ENCODE measurements around the gene XXYLT1.
"Not testable (repeated sequence)": the region's sequence is repeated elsewhere in the genome, so short reads cannot be mapped to it uniquely, and the experiment has no call there.

Gene XXYLT1

DNA sequence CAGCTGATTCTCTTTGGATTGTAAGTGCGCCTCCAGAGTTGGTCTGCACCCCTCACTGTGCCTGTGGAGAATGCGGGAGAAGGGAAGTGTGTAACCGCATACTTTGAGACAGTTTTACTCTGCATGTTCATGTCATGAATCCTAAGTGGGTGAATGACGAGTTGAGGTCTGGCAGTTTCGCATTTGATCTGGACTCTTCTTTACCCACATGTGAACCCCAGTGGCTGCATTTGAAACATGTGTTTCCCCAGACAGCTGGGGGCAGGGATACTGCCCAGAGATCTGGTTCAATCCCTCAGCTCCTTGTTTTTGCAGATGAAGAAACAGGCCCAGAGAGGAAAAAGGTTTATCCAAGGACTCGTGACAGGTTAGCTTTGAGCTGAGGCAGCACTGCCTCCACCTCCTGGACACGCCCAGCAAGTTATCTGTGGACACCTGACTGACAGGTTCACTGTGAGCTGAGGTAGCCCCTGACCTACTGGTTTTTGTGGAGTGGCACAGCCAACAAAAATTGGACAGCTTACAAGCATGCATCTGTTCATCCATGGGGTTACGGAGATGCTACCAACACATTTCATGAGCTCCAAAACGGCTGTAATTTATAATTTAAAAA lies 207.3 kb downstream of the XXYLT1 start:
- no peak for DNase-seq (ENCODE audit: low read depth)

DNA sequence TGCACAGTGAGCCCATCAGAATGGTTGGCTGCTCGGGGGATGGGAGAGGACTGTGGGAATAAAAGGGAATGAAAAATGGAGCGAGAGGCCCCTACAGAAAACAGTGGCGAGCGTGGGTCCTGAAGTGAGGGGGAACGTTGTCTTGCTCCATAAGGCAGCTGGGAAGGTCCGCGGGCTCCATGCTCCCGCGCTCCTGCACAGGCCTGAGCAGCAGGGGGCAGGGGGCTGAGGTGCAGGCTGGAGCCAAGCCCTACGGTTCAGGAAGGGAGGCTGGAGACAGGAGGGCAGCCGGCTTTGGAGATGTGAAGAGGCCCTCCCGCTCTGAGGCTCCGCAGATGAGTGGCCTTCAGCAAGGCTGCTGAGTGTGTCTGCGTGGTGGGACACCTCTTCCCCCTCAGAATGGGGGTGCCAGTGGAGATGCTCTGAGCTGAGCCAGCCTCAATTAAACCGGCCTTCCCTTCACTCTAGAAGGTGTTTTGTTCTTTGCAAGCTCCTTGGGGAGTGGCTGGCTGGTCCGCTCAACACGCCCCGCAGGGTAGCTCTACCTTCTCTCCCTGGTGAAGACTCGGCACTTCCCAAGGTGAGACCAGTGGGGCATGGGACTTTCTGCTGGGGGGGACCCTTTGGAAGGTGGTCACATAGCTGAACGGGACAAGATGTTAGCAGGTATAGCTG lies 208.0 kb downstream of the XXYLT1 start:
- no peak for DNase-seq (ENCODE audit: low read depth)

DNA sequence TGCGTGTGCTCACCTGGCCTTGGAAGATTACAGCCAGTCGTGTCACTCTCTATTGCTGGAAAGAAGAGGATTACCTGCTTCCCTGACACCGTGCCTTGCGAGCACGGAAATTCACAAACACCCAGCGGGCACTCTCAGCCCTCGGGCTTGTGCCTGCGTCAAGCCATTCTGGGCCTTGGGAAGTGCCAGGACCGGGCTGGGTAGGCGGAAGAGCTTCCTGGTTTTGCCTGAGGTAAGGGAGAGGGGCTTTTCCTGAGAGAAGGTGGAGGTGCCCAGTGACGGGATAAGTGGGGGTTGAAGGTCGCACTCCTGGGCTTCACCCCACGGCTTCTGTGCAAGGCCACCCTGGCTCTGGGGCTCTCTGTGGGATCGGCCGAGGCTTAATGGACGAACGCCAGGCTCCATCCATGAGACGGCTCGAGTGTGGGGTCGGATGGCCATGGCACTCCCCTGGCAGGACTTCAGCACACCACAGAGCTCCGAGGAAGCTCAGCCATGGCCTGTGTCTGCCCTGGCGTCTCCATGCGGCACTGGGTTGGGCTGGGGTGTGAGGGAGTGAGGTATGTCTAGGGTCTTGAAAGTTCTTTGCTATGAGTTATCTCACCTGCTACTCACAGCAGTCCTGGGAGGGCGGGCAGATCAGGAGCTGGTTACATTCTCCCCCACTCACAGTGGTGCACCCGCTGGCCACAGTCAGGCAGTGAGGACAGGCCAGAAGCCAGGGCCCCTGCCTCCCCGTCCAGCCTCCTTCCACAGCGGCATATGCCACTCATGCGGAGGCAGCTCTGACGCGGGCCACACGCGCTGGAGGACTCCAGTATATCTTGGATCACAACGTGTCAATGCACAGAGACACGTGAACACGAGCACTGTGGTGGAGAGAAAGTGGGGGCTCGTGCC lies 209.0 kb downstream of the XXYLT1 start:
- no peak for DNase-seq (ENCODE audit: low read depth)

DNA sequence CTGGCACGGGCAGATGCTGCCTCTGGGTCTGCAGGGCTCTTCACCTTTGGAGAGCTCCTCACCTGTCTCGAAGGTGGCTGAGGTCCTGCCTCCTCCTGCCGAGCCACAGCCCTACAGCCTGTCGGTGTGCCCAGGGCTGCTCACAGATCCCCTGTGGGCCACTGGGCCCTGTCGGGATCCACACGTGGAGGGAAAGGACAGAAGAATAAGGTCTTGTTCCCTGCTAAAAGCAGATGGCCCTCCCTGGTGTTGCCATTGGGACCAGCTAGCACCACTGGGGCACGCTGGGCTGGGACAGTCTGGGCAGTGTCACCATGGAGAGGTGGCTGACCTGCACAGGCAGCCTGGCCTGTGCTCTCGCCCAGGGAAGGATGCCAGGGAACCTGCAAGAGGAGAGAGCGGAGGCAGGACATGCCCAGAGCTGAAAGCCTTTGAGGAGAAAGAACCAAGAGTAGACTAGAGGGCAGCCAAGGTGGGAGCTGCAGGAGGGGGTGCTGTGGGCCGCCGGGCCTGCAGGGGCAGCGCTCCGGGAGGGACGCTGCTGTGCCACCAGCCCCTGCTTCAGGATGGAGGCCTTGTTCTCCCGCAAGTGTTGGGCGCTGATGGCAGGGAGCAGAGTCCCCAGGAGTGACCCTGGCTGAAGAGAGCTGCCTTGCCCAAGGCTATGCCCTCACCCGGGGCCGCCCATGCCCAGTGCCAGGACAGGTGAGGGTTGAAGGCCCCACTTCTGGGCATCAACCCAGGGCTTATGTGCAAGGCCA lies 210.2 kb downstream of the XXYLT1 start:
- DNase-seq (ENCODE audit: low read depth) = no peak

DNA sequence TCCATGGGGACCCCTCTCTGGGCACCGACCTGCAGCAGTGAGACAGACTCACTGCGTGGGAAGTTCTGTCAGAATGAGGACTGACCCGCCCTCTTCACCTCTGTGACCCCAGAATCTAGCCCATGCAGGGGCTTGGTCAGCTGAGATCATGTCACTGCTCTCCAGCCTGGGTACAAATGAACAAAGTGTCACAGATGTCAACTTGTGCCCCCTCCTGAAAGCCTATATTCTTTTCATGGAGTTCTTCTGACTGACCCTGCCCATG lies 210.8 kb downstream of the XXYLT1 start:
- DNase-seq (ENCODE audit: low read depth) = no peak

DNA sequence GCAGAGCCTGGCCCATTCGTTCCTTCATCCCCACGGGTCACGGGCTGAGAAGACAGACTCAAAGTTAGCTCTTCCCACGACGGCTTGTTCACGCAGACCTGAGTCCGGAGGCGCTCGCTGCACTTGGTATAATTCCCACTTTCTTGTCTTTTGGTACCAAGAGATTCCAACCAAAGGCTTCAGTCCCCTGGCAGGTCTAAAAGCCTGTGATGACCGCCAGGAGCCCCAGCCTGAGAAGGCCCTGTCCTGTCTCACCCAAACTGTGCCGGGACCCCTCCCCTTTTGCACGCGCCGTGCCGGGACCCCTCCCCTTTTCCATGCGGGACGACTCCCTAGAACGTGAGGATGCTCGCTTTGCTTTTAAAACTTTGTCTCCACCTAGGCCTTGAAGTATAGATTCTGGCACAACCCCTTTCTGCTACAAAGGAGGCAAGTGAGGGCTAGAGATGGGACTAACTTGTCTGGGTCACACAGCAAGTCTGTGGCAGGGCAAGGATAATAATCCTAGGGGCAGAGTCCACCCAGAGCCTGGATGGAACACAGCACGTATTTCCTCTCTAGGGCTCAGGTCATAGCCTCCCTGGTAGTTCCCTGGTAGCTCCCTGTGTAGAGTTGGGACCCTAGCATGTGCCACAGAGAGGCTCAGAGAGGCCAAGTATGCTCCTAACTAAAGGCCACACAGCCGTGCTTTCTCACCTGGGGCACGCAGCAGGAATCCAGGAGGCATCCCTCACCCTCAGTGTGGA lies 211.3 kb downstream of the XXYLT1 start:
- no peak for DNase-seq (ENCODE audit: low read depth)

DNA sequence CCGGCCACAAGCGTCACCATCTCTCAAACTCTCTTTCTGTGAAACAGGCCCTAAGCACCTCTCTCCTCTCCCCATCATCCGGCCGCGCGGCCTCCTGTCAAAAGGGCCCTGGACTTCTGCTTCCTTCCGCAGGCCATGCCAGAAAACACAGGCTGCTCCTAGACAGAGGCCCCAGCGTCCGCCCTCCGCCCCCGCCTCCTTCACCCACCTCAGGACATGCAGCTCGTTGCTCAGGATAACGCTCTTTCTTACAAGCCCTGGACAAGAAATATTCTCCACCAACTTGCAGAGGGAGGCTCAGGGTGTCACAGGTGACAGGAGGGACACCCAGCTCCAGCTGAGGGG lies 212.0 kb downstream of the XXYLT1 start:
- DNase-seq (ENCODE audit: low read depth) = no peak

DNA sequence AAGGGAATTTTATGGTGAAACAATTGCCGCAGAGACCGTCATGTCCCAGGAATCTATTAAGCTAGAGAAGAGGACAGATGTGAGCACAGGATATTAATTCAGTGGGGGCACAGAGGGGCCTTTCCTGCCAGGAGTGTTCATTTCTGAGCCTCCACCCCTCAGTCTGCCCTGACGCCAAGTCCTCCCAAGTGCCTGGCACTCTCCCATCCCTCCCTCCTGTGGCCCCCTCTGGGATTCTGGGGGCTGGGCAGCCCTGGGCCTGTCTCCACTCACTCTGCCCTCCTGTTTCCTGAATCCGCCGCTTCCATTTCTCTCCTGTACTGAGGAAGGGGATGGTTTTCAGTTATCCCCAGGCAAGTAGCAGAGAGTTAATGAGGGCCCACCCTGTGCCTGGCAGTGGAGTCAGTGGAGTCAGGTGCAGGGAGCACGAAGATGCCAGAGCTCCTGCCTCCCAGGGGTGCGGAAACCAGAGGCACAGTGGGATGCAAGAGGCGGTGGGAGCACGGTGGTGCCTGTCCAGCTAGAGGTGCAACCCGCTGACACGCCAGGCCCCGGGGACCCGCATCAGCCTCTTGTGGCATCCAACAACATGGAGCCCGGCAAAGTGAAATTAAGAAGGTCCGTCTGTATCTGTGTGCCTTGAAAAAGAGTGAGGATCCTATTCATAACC lies 212.5 kb downstream of the XXYLT1 start:
- DNase-seq (ENCODE audit: low read depth) = no peak

DNA sequence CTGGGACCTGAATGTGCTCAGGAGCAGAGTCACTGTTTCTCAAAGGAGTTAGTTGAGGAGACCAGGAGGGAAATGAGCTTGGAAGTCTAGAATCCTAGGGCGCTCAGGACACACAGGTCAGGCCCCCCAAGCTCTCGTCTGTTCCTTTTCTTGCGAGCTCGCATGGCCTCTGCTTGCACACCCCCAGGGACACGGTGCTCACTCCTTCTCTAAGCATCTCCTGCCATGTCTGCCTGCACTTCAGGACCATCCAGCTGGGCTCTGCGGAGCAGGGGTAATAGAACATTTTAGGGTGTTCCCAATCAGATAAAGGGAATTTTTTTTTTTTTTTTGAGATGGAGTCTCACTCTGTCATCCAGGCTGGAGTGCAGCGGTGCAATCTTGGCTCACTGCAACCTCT lies 213.2 kb downstream of the XXYLT1 start:
- no peak for DNase-seq (ENCODE audit: low read depth)

DNA sequence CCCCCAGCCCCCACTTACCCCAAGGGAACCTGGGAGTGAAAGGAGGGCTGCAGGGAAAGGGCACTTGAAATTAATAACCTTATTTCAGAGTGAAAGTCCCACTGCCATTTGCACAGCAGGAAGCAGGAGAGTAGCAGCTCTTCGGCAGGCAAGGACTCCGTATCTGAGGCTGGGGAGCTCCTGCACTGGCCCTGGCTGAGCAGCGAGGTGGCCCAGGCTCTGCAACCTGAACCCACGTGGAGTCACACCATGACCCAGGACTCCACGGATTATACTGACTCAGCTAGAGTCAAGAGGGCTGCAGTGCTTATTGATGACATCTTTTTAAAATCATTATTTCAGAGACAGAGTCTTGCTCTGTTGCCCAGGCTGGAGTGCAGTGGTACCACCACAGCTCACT lies 214.5 kb downstream of the XXYLT1 start:
- DNase-seq (ENCODE audit: low read depth) = no peak

DNA sequence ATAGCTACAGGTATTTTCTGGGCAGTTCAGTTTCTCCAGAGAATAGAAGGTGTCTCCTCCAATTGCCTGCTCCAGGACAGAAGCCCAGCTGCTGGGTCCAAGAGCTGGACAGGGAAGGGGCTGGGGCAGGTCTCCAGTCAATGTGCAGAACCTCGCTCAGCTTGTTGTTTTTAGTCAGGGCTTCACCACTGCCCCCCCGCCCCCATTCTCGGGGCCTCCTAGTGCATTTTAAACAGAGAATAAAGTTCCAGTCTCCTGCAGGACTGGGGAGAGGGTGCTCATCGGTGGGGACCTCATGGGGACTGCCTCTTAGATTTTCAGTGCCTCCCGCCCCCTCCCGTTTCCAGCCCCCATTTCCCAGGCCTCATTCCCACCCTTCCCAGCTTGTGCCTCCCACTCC lies 216.6 kb downstream of the XXYLT1 start:
- DNase-seq (ENCODE audit: low read depth) = no peak

DNA sequence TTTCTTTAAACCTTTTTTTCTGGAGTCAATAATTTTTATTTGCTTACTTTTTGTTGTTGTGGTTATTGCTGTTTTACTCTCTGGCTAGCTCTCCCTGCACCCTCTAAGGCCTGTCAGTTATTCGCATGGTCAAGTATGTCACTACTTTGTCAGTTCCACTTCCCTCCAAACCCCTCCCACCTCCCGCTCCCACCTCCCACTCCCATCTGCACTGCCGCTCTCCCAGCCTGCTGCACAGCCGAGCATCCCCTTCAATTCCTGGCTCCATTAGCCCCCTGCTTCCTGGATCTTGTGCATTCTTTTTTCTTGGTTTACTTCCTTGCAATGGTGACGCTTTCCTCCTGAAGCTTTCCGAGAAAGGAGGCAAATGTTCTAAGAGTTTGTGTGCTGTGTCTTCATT lies 218.0 kb downstream of the XXYLT1 start:
- DNase-seq (ENCODE audit: low read depth) = no peak

DNA sequence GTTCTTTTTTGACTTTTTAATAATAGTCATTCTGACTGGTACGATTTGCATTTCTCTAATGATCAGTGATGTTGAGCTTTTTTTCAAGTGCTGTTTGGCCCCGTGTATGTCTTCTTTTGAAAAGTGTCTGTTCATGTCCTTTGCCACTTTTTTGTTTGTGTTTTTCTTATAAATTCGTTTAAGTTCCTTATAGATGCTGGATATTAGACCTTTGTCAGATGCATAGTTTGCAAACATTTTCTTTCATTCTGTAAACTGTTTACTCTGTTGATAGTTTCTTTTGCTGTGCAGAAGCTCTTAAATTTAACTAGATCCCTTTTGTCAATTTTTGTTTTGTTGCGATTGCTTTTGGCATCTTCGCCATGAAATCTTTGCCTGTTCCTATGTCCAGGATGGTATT lies 220.7 kb downstream of the XXYLT1 start:
- DNase-seq (ENCODE audit: low read depth) = not testable (repeated sequence)

DNA sequence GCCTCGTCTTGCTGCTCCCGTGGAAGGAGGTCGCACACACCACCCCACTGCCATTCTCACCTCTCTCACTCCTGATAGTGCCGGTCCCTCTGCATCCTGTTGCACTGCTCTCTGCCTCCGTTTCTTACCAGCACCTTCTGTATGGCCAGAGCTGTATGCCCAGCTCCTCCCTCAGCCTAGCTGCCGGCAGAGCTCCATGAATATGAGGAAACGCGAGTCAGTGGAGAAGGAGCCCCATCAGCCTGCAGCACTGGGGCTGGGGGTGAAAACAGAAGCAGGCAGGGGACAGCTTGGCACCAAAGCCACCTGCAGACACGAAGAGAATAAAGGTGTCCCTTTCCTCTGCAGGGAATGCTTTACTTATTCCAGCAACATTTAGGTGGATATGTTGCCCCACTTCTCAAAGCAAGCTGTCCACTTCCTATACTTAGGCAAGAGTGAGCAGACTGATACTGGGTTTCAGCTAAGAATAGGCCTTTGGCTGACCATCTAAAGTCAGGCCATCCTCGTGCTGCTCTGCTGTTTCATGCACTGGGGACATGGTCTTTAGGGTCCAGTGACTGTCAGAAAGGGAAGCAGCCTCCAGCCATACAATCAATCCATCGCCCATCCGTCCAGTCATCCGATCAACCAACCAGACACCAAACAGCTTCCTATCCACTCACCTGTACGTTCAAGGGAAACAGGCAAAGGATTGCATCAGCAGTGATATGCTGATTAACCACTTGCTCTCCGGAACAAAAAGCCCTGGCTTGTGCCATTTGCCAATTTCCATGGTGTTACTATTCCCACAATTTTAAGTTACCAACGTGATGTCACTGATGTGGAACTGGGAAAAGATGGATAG lies 222.7 kb downstream of the XXYLT1 start:
- DNase-seq (ENCODE audit: low read depth) = no peak

DNA sequence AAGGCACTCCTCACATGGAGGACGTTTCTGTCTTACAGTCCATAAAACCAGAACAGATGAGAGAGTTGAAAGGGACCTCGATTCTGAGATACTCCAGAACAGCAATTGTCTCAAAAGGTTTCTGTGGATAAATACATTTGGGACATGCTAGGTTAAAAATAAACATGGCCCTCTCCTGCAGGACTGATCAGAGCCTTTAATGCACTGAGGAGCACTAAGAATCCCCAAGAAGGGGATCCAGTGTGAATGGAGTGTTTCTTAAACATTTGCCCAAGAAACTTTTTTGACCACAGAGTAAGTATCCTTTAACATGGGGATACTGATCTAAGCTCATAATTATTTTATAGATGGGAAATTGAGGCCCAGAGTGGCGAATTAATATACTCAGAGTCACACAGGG lies 223.4 kb downstream of the XXYLT1 start:
- no peak for DNase-seq (ENCODE audit: low read depth)

DNA sequence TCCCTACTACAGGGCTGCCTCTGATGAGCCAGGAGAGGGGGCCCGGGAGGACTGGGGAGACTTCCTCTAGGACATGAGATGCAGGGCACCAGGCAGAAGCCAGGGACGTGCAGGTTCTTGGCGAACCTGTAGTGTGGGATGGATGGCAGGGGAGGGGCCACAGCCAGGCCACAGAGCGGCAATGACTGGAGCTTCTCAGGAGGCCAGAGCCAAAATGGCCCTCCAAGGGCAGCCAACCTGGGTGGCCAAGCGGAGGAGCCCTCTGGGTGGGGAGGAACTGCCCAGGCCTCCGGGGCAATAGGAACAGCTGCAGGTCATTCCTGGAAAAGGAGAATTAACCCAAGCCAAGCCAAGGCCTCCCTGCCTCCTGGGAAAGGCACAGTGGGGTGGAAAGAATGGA lies 224.5 kb downstream of the XXYLT1 start:
- DNase-seq (ENCODE audit: low read depth) = no peak

DNA sequence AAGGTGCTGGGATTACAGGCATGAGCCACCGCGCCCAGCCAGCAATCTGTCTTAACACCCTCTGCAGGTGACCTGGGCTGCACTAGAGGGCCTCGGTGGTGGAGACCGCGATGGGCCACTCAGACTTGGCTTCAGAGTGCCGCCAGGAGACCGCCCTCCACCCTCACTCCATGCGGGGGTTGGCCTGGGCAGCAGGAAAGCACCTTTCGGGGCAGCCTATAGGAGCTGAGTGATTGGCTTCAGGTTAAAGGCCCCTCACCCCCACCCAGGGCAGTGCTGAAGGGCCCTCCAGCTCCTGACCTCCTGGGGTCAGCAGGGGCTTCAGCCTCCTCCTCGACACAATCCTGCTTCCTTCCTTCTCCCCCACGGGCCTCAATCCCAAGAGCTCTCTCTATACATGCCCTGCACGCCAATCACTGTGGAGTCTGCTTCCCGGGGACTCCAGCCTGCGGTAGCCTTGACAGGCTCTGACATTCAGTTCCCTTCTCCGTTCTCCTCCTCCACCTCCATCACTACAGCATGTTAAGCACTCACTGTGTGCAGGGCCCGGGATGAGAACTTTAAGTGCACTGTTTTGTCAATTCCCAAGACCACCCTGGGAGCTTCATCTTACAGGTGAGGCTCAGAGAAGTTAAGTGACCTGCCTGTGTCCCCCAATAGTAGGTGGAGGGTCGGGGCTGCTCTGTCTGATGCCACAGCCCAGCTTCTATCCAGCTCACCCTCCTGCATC lies 225.3 kb downstream of the XXYLT1 start:
- no peak for DNase-seq (ENCODE audit: low read depth)

DNA sequence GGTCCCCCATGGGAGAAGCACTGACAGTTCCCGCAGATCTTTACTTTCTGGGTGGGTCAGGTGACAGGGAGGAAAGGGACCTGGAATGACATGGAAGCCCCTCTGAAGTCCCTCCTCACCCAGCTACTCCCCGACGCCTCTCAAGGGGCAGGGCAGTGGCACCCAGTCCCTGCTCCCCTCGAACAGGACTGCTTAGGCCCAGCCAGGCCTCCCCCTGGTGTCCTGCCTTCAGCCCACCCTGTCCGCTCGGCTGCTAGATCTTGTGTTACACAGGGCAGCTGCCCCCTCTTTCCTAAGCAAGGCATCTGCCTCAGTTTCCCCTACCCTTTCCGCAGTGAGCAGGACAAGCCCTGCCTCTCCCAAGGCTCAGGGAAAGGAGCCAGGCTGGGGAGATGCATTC lies 226.5 kb downstream of the XXYLT1 start:
- no peak for DNase-seq (ENCODE audit: low read depth)

DNA sequence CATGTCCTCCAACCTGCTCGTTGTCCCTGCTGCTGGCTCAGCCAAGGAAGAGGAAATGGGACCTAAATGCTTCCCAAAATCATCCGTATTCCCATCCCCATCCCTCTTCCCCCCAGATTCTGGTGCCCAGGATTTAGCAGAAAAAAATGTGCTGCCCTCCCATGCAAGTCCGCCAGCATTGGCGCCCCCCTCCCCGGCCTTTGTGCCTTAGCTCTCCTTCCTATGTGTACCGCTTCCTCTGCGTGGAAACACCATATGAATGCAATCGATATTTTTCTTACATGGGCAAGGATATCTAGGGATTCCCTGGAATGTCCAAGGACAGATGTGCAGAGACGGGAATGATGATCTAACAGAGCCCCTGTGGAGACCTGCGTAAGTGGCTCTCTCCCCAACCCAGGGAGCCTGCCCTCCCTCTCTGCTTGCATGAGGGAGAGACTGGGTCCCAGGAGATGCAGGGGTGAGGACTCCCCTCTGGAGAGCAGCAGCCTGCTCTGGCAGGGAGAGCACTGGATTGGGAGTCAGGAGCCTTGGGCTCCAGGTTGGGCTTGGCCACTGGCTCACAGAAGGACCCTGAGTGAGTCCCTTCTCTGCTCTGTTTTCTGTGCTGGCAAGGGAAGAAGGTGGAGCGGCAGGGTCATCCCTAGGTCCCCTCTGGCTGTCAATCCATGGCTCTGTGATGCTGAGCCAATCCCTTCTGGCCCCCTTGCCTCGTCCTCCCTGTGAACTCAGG lies 227.2 kb downstream of the XXYLT1 start:
- no peak for DNase-seq (ENCODE audit: low read depth)
